ENCODE data around the gene BCL2L2. TPM values are rescaled to one million over a fixed set of nuclear protein-coding genes. Genes with fewer than 3 reads are reported as not detected.
"Not testable (repeated sequence)": the region's sequence is repeated elsewhere in the genome, so short reads cannot be mapped to it uniquely, and the experiment has no call there.

Gene BCL2L2, protein sequence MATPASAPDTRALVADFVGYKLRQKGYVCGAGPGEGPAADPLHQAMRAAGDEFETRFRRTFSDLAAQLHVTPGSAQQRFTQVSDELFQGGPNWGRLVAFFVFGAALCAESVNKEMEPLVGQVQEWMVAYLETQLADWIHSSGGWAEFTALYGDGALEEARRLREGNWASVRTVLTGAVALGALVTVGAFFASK
- 6.5 TPM for polyA plus RNA-seq (2013, experiment 1 of 2)
- polyA plus RNA-seq (2013, experiment 2 of 2) = 6.5 TPM

DNA sequence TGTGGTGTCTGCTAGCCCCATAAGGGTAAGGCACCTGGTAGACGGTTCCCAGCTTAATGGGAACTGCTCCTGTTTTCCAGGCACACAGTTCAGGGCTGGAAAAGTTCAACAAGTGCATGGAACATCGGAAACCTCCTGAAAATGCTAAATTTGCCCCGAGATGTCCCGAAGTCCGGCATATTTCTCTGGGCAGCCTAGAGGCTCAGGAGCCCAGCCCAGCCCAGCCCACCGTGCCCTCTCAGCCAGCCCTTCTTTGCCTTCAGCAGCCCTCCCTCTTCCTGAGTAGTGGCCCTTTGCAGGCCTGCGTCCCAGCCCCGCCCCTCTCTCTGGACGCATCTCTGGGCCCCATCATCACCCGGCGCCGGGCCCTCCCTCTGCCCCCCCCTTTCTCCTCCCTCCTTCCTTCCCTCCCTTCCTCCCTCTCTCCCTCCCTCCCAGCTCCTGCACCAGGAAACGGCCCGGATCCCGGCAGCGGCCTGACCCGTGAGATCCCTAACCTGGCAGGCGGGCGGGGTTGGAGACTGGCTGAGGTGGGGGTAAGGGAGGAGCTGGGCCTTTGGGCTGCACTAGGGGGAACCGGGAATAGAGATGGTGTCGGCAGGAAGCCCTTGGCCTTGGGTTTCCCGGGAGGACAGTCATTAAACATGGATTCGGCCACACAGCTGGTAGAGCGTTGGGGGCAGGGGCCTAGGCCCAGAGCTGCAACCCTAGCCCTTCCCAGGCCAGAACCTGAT, at the start of gene BCL2L2:
Gene BCL2L2, plus strand, starts transcription at position 422 of the 734 bp plus-strand sequence. CDS start 935 bp downstream, outside the sequence.
- peak within 1 kb of the TSS; percentile 99 for H3K9ac ChIP-seq (ENCODE audit: low read length)
- H3K18ac ChIP-seq (ENCODE audit: low read length) = peak within 1 kb of the TSS; percentile 72
- WGBS (ENCODE audit: extremely low coverage, insufficient coverage, low lambda C conversion rate) = no CpG with 5 or more reads among the region's 24 CpGs
- peak; percentile 97 for DNase-seq
- H3K36me3 ChIP-seq (ENCODE audit: control insufficient read depth, insufficient read depth, low read length) = no peaks in the 10 kb centered on the region
- no peak within 1 kb of the TSS for H2BK15ac ChIP-seq (replicated peaks; ENCODE audit: low read depth)
- H3K4me3 ChIP-seq (ENCODE audit: low read length) = peak within 1 kb of the TSS; percentile 93
- peak within 1 kb of the TSS; percentile 98 for H3K56ac ChIP-seq (ENCODE audit: low read length)
- peak within 1 kb of the TSS; percentile 85 for H3K4ac ChIP-seq (ENCODE audit: low read depth, low read length)
- H3K27ac ChIP-seq (ENCODE audit: low read depth, low read length) = peak within 1 kb of the TSS; percentile 83
- H3K23ac ChIP-seq (ENCODE audit: low read length) = peak within 1 kb of the TSS; percentile 45
- H4K8ac ChIP-seq (ENCODE audit: low read depth, low read length) = peak within 1 kb of the TSS; percentile 82
- peak within 1 kb of the TSS; percentile 15 for H2BK120ac ChIP-seq (ENCODE audit: low read depth, low read length)
- H3K79me1 ChIP-seq (ENCODE audit: low read length) = peaks cover 23% of the 10 kb centered on the region
- peaks cover 4% of the 10 kb centered on the region for H3K4me1 ChIP-seq (ENCODE audit: control insufficient read depth, low read depth, low read length)
- H3K4me2 ChIP-seq (ENCODE audit: low read length) = peak within 1 kb of the TSS; percentile 94
- peak within 1 kb of the TSS; percentile 78 for H2BK5ac ChIP-seq (ENCODE audit: low read length)
- peak within 1 kb of the TSS; percentile 93 for H2AK5ac ChIP-seq (ENCODE audit: low read length)
- no peaks in the 10 kb centered on the region for H3K27me3 ChIP-seq (ENCODE audit: insufficient read depth, low read length, poor library complexity)
- peak within 1 kb of the TSS; percentile 34 for H4K5ac ChIP-seq (ENCODE audit: low read length)
- H3K79me2 ChIP-seq (ENCODE audit: control insufficient read depth, insufficient read depth, low read length) = peaks cover 14% of the 10 kb centered on the region

DNA sequence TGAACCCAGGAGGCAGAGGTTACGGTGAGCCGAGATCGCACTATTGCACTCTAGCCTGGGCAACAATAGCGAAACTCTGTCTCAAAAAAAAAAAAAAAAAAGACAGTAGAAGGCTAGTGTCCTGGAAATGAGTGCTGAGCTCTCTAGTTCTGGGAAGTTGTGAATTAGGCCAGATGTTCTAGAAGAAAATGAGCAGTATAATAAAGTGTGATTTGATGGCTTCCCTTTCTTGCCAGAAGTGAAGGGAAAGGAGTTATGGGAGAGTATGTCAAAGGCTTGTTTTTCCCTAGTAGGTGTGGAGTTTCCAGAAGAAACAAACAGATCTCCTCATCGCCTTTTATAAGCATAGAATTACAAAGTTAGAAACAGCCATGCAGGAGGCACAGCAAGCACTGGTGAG, 48.4 kb upstream of the BCL2L2 start:
- Histone ChIP-seq H2BK15ac (replicated peaks; ENCODE audit: low read depth) (no peak overlapping the region), H3K4me3 (ENCODE audit: low read length) (no peak overlapping the region), H3K36me3 (ENCODE audit: control insufficient read depth, insufficient read depth, low read length) (no peaks in the 10 kb centered on the region), H3K4me2 (ENCODE audit: low read length) (no peak overlapping the region), H3K4ac (ENCODE audit: low read depth, low read length) (no peak overlapping the region), H3K27ac (ENCODE audit: low read depth, low read length) (no peak overlapping the region), H2BK120ac (ENCODE audit: low read depth, low read length) (no peak overlapping the region), H2BK5ac (ENCODE audit: low read length) (no peak overlapping the region), H3K27me3 (ENCODE audit: insufficient read depth, low read length, poor library complexity) (no peaks in the 10 kb centered on the region), H3K79me1 (ENCODE audit: low read length) (no peaks in the 10 kb centered on the region), H4K8ac (ENCODE audit: low read depth, low read length) (no peak overlapping the region), H3K23ac (ENCODE audit: low read length) (no peak overlapping the region), H3K18ac (ENCODE audit: low read length) (no peak overlapping the region), H3K56ac (ENCODE audit: low read length) (no peak overlapping the region), H3K79me2 (ENCODE audit: control insufficient read depth, insufficient read depth, low read length) (no peaks in the 10 kb centered on the region), H3K9ac (ENCODE audit: low read length) (no peak overlapping the region), H2AK5ac (ENCODE audit: low read length) (no peak overlapping the region), H4K5ac (ENCODE audit: low read length) (no peak overlapping the region), H3K4me1 (ENCODE audit: control insufficient read depth, low read depth, low read length) (peaks cover 2% of the 10 kb centered on the region)
- no peak for DNase-seq
- WGBS (ENCODE audit: extremely low coverage, insufficient coverage, low lambda C conversion rate) = no CpG with 5 or more reads among the region's 5 CpGs

DNA sequence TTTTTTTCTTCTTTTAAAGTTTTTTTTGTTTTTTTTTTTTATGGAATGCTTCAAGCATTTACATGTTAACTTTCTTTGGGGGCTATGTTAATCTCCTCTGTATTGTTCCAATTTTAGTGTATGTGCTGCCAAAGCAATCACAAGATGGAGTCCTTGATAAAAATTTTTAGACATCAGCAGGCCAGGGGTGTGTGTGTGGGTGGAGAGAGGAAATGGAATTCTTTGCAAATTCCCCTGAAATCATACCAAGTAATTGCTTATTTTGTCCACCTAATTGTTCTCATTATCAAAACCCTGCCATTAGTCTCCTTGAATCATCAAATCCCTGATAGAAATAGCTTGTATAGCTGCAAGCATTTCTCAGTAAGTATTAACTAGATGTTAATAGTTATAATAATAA, 47.2 kb upstream of the BCL2L2 start:
- Histone ChIP-seq H3K23ac (ENCODE audit: low read length) (no peak overlapping the region), H4K8ac (ENCODE audit: low read depth, low read length) (no peak overlapping the region), H2BK5ac (ENCODE audit: low read length) (no peak overlapping the region), H3K9ac (ENCODE audit: low read length) (no peak overlapping the region), H3K4me2 (ENCODE audit: low read length) (no peak overlapping the region), H3K56ac (ENCODE audit: low read length) (no peak overlapping the region), H3K27me3 (ENCODE audit: insufficient read depth, low read length, poor library complexity) (no peaks in the 10 kb centered on the region), H3K18ac (ENCODE audit: low read length) (no peak overlapping the region), H3K36me3 (ENCODE audit: control insufficient read depth, insufficient read depth, low read length) (no peaks in the 10 kb centered on the region), H3K79me1 (ENCODE audit: low read length) (no peaks in the 10 kb centered on the region), H4K5ac (ENCODE audit: low read length) (no peak overlapping the region), H3K4me1 (ENCODE audit: control insufficient read depth, low read depth, low read length) (peaks cover 2% of the 10 kb centered on the region), H3K27ac (ENCODE audit: low read depth, low read length) (no peak overlapping the region), H2BK120ac (ENCODE audit: low read depth, low read length) (no peak overlapping the region), H2AK5ac (ENCODE audit: low read length) (no peak overlapping the region), H3K79me2 (ENCODE audit: control insufficient read depth, insufficient read depth, low read length) (no peaks in the 10 kb centered on the region), H3K4me3 (ENCODE audit: low read length) (no peak overlapping the region), H2BK15ac (replicated peaks; ENCODE audit: low read depth) (peak overlapping the region; percentile 100), H3K4ac (ENCODE audit: low read depth, low read length) (no peak overlapping the region)
- DNase-seq = no peak

DNA sequence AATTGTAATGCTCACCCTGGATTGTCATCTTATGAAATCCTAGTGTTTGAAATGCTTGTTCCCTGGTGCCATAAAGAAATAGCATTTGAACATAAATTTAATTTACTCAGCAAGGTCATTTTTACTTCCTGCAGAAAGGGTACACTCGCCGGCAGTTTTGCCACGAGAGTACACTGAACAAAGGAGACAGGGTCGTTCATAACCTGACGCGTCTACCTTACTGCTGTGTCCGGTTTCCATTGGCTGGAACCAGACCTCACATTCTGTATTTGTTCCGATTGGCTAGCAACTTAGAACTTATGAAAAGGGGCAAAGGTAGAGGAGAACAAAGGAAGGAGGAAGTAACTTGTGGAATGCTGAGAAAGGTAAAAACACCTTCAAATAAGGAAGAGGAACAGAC, 45.8 kb upstream of the BCL2L2 start:
- not testable (repeated sequence) for DNase-seq; H3K36me3 ChIP-seq (ENCODE audit: control insufficient read depth, insufficient read depth, low read length); H3K27ac ChIP-seq (ENCODE audit: low read depth, low read length); H2BK120ac ChIP-seq (ENCODE audit: low read depth, low read length); H3K79me1 ChIP-seq (ENCODE audit: low read length); H2BK5ac ChIP-seq (ENCODE audit: low read length); H3K27me3 ChIP-seq (ENCODE audit: insufficient read depth, low read length, poor library complexity); H3K23ac ChIP-seq (ENCODE audit: low read length); H4K5ac ChIP-seq (ENCODE audit: low read length); H3K4ac ChIP-seq (ENCODE audit: low read depth, low read length); H3K4me1 ChIP-seq (ENCODE audit: control insufficient read depth, low read depth, low read length); H3K4me3 ChIP-seq (ENCODE audit: low read length); H3K56ac ChIP-seq (ENCODE audit: low read length); H3K79me2 ChIP-seq (ENCODE audit: control insufficient read depth, insufficient read depth, low read length); H4K8ac ChIP-seq (ENCODE audit: low read depth, low read length); H2BK15ac ChIP-seq (replicated peaks; ENCODE audit: low read depth); H3K9ac ChIP-seq (ENCODE audit: low read length); H2AK5ac ChIP-seq (ENCODE audit: low read length); H3K4me2 ChIP-seq (ENCODE audit: low read length); H3K18ac ChIP-seq (ENCODE audit: low read length)
- WGBS (ENCODE audit: extremely low coverage, insufficient coverage, low lambda C conversion rate) = no CpG with 5 or more reads among the region's 8 CpGs

DNA sequence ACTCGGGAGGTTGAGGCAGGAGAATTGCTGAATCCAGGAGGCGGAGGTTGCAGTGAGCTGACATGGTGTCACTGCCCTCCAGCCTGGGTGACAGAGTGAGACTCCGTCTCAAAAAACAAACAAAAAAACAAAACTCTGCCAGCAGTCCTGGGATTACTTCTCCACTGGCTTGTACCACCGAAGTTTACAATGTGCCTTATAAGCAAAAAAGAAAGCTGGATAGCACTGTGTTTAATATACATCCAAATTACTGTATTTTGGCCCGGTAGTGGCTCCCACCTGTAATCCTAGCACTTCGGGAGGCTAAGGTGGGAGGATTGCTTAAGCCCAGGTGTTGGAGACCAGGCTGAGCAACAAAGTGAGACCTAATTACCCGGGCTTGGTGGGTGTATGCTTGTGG, 37.4 kb upstream of the BCL2L2 start:
- H3K79me1 ChIP-seq (ENCODE audit: low read length) = no peaks in the 10 kb centered on the region
- no peaks in the 10 kb centered on the region for H3K27me3 ChIP-seq (ENCODE audit: insufficient read depth, low read length, poor library complexity)
- no peak overlapping the region for H3K9ac ChIP-seq (ENCODE audit: low read length)
- no CpG with 5 or more reads among the region's 7 CpGs for WGBS (ENCODE audit: extremely low coverage, insufficient coverage, low lambda C conversion rate)
- H3K79me2 ChIP-seq (ENCODE audit: control insufficient read depth, insufficient read depth, low read length) = no peaks in the 10 kb centered on the region
- no peak for DNase-seq
- H3K36me3 ChIP-seq (ENCODE audit: control insufficient read depth, insufficient read depth, low read length) = no peaks in the 10 kb centered on the region
- no peak overlapping the region for H4K8ac ChIP-seq (ENCODE audit: low read depth, low read length)
- no peaks in the 10 kb centered on the region for H3K4me1 ChIP-seq (ENCODE audit: control insufficient read depth, low read depth, low read length)
- no peak overlapping the region for H2AK5ac ChIP-seq (ENCODE audit: low read length)
- no peak overlapping the region for H3K27ac ChIP-seq (ENCODE audit: low read depth, low read length)
- no peak overlapping the region for H2BK120ac ChIP-seq (ENCODE audit: low read depth, low read length)
- no peak overlapping the region for H3K4me3 ChIP-seq (ENCODE audit: low read length)
- no peak overlapping the region for H4K5ac ChIP-seq (ENCODE audit: low read length)
- H3K56ac ChIP-seq (ENCODE audit: low read length) = no peak overlapping the region
- no peak overlapping the region for H2BK15ac ChIP-seq (replicated peaks; ENCODE audit: low read depth)
- no peak overlapping the region for H2BK5ac ChIP-seq (ENCODE audit: low read length)
- no peak overlapping the region for H3K4me2 ChIP-seq (ENCODE audit: low read length)
- no peak overlapping the region for H3K4ac ChIP-seq (ENCODE audit: low read depth, low read length)
- no peak overlapping the region for H3K18ac ChIP-seq (ENCODE audit: low read length)
- no peak overlapping the region for H3K23ac ChIP-seq (ENCODE audit: low read length)

Data from mesendoderm (in vitro differentiated cells).